ENCODE data around the gene AGXT2.

DNA sequence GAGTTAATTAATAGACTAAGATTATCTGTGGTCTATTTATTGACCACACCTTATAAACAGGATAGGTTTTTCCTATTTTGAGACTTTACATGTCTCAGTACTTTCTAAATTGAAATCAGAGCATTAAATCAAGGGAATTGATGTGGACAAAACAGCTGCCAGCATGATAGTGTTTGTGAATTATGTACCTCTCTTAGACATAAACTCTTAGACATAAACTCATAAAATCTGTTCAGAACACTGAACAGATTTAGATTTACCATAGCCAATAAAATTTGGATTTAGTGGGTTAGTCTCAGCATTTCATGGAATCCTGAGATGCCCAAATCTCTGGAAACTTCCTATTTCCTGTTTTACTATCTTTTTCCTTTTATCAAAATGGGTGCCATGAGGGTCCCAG, 11.5 kb upstream of the AGXT2 start:
- TF ChIP-seq NFRKB (IDR thresholded peaks at IDR 0.05) (no peak), FOXM1 (IDR thresholded peaks at IDR 0.05; ENCODE audit: borderline replicate concordance) (no peak), BHLHE40 (IDR thresholded peaks at IDR 0.05; ENCODE audit: borderline replicate concordance) (no peak), L3MBTL2 (conservative IDR thresholded peaks at IDR 0.05) (no peak), SUZ12 (IDR thresholded peaks at IDR 0.05) (no peak), CTBP1 (IDR thresholded peaks at IDR 0.05; ENCODE audit: borderline replicate concordance) (no peak)
